GM12801 (cell line): Measurements from ENCODE around the gene ST3GAL5.

Experiments used
- TF ChIP-seq, protein P1 (sequence below): IDR thresholded peaks from one replicate; pipeline ENCODE4 v1.5.1; 2011; ENCODE audit warnings: control low read depth; ENCODE audit not compliant: insufficient read length; ENCODE audit errors: extremely low read depth

Gene ST3GAL5

GRCh38 chr2:85886590-85886989, 2.2 kb downstream of the ST3GAL5 start:
- TF ChIP-seq, protein P1, sequence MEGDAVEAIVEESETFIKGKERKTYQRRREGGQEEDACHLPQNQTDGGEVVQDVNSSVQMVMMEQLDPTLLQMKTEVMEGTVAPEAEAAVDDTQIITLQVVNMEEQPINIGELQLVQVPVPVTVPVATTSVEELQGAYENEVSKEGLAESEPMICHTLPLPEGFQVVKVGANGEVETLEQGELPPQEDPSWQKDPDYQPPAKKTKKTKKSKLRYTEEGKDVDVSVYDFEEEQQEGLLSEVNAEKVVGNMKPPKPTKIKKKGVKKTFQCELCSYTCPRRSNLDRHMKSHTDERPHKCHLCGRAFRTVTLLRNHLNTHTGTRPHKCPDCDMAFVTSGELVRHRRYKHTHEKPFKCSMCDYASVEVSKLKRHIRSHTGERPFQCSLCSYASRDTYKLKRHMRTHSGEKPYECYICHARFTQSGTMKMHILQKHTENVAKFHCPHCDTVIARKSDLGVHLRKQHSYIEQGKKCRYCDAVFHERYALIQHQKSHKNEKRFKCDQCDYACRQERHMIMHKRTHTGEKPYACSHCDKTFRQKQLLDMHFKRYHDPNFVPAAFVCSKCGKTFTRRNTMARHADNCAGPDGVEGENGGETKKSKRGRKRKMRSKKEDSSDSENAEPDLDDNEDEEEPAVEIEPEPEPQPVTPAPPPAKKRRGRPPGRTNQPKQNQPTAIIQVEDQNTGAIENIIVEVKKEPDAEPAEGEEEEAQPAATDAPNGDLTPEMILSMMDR = no peak

DNA sequence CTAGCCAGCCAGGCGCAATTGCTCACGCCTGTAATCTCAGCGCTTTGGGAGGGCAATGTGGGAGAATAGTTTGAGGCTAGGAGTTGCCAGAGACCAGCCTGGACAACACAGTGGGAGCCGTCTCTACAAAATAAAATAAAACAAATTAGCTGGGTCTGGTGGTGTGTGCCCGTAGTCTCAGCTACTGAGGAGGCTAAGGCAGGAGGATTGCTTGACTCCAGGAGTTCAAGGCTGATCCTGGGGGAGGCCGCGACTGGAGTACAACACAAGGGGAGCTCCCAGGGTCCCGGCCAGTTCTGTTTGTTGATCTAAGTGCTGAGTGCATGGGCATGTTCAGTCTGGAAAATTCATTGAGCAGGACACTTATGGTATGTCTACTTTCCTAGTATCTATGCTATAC, 2.6 kb downstream of the ST3GAL5 start:
- TF ChIP-seq, protein P1 = no peak

- TF ChIP-seq, protein P1 = no peak
These were observed 9.9 kb downstream of the ST3GAL5 start for GRCh38 chr2:85878719-85879370.

GRCh38 chr2:85875350-85876050, 13.3 kb downstream of the ST3GAL5 start:
- TF ChIP-seq, protein P1 = no peak

DNA sequence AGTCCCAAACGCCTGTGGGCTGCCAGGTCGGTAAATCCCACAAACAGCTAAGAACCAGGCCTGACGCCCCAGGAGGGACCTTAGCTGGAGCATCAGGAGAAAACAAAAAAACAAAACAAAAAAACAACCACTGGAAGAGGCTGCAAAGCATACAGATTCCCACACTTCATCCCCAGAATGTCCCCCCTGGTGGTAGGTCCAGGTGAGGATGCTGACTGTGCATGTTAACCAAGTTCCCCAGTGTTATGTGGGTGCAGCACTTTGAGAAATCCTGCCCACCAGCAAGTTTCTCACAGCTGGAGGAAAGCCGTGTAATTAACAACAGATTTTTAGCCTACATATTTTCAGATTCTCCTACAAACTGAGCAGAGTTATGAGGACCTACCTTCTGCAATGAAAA, 15.1 kb downstream of the ST3GAL5 start:
- TF ChIP-seq, protein P1 = no peak

DNA sequence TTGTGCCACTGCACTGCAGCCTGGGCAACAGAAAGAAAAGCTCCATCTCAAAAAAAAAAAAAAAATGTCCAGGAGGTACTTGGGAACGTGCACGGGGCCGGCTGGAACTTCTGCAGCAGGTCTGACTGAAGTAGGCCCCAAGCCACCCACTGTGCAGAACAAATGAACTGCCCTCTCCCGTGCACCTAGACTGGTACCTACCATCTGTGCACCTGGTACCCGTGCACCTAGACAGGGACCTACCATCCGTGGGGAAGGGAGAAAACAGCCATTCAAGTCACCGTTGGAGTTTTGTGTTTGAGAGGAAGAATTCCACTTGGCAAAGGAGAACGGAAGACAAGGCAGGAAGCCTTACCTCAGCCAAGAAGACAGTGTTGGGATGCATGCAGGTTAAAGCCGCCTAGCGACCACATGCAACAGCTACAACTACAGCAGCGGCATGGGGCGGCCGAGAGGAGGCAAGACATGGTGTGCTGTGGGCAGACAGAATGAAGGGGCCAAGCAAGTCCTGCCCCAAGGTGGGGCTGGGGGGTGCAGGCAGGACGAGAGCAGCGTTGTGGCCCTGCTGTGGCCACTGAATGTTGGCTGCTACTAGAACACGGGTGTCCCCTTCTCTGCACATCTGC, 16.1 kb downstream of the ST3GAL5 start:
- TF ChIP-seq, protein P1 = no peak

DNA sequence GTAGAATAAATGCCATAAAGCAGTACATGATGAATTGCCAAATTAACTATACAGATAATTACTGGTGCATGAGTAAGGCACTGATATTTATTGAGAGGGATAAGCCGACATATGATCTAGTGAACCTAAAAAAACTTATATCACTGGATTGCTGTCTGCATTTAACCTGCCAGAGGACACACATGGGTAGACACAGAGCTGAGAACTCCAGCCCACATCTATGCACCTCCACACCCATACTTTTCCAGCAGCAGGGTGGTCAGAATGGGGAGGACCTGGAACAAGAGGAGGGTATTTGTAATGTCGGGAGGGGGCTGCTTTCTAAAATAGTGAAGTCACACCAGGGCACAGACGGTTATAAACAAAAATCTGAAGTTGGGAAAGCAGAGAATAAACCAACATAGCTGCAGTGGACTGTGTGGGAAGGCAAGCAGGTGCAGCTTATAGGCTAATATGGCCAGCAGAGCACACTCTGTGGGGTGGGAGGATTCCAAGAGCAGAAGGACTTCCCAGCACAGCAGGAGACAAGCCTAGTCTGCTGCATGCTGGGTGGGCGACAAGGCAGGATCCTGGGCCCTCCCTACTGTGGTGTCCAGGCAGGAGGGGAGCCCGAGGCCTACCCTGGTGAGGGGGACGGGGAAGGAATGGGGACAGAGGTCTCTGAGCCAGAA, 17.2 kb downstream of the ST3GAL5 start:
- TF ChIP-seq, protein P1 = no peak
